Mononuclear cell (primary cell): ENCODE data around the gene LHX5. TPM values are rescaled to one million over a fixed set of nuclear protein-coding genes. Genes with fewer than 3 reads are reported as not detected.

Experiments
- H3K27me3 ChIP-seq: 2 replicates; pipeline ENCODE4 v1.6.0; 2011; ENCODE audit warnings: low read length, control low read depth; ENCODE audit not compliant: insufficient read depth
- H3K4me1 ChIP-seq: 2 replicates; pipeline ENCODE4 v1.5.1; 2011; ENCODE audit warnings: mild to moderate bottlenecking, low read length, control low read depth; ENCODE audit not compliant: insufficient read depth
- H3K4me3 ChIP-seq: 2 replicates; pipeline ENCODE4 v1.5.1; 2011; ENCODE audit warnings: mild to moderate bottlenecking, low read length, moderate library complexity
- H3K9me3 ChIP-seq: 2 replicates; pipeline ENCODE4 v1.5.1; 2011; ENCODE audit warnings: low read depth, mild to moderate bottlenecking, control low read depth, low read length
- total RNA-seq: library from RNA; depleted of rRNA; stranded (reverse); fragments of >200 nt; gene quantifications from one replicate; pipeline ENCODE4 v1.2.3, GENCODE V29; 2012

Gene LHX5
- total RNA-seq, 1 donor = not detected

- no peak overlapping the region for H3K4me3 ChIP-seq
- peaks cover 88% of the 10 kb centered on the region for H3K27me3 ChIP-seq
- H3K9me3 ChIP-seq = no peaks in the 10 kb centered on the region
- H3K4me1 ChIP-seq = no peaks in the 10 kb centered on the region
Measured at GRCh38 chr12:113472191-113473121, 785 bp upstream of the LHX5 start.

- H3K4me3 ChIP-seq = no peak overlapping the region
- peaks cover 97% of the 10 kb centered on the region for H3K27me3 ChIP-seq
- H3K4me1 ChIP-seq = peaks cover 5% of the 10 kb centered on the region
- H3K9me3 ChIP-seq = no peaks in the 10 kb centered on the region
Measured at GRCh38 chr12:113470871-113471618, 626 bp downstream of the LHX5 start.

GRCh38 chr12:113469949-113470743 lies 1.5 kb downstream of the LHX5 start:
- Histone ChIP-seq H3K4me1 (peaks cover 5% of the 10 kb centered on the region), H3K27me3 (peaks cover 98% of the 10 kb centered on the region), H3K9me3 (no peaks in the 10 kb centered on the region), H3K4me3 (no peak overlapping the region)

GRCh38 chr12:113469224-113469948 lies 2.3 kb downstream of the LHX5 start:
- peaks cover 9% of the 10 kb centered on the region for H3K4me1 ChIP-seq
- H3K4me3 ChIP-seq = no peak overlapping the region
- peaks cover 98% of the 10 kb centered on the region for H3K27me3 ChIP-seq
- no peaks in the 10 kb centered on the region for H3K9me3 ChIP-seq

GRCh38 chr12:113468365-113469223 lies 3.1 kb downstream of the LHX5 start:
- H3K9me3 ChIP-seq = no peaks in the 10 kb centered on the region
- H3K4me3 ChIP-seq = no peak overlapping the region
- peaks cover 17% of the 10 kb centered on the region for H3K4me1 ChIP-seq
- peaks cover 98% of the 10 kb centered on the region for H3K27me3 ChIP-seq

GRCh38 chr12:113467502-113468364 lies 3.9 kb downstream of the LHX5 start:
- Histone ChIP-seq H3K9me3 (no peaks in the 10 kb centered on the region), H3K4me1 (peaks cover 25% of the 10 kb centered on the region), H3K4me3 (no peak overlapping the region), H3K27me3 (peaks cover 98% of the 10 kb centered on the region)

GRCh38 chr12:113467142-113467501 lies 4.5 kb downstream of the LHX5 start:
- H3K9me3 ChIP-seq = no peaks in the 10 kb centered on the region
- peaks cover 97% of the 10 kb centered on the region for H3K27me3 ChIP-seq
- H3K4me1 ChIP-seq = peaks cover 29% of the 10 kb centered on the region
- no peak overlapping the region for H3K4me3 ChIP-seq

- H3K9me3 ChIP-seq = no peaks in the 10 kb centered on the region
Measured at GRCh38 chr12:113466454-113467141, 5.1 kb downstream of the LHX5 start.

GRCh38 chr12:113465808-113466453 lies 5.7 kb downstream of the LHX5 start:
- peaks cover 30% of the 10 kb centered on the region for H3K4me1 ChIP-seq
- H3K27me3 ChIP-seq = peaks cover 97% of the 10 kb centered on the region
- H3K4me3 ChIP-seq = no peak overlapping the region
- H3K9me3 ChIP-seq = no peaks in the 10 kb centered on the region

More at GRCh38 chr12:113466454-113467141, 5.1 kb downstream of the LHX5 start:
- no peak overlapping the region for H3K4me3 ChIP-seq
- peaks cover 99% of the 10 kb centered on the region for H3K27me3 ChIP-seq
- peaks cover 30% of the 10 kb centered on the region for H3K4me1 ChIP-seq

GRCh38 chr12:113464852-113465719 lies 6.6 kb downstream of the LHX5 start:
- H3K4me1 ChIP-seq = peaks cover 30% of the 10 kb centered on the region
- H3K27me3 ChIP-seq = peaks cover 89% of the 10 kb centered on the region
- H3K4me3 ChIP-seq = no peak overlapping the region
- H3K9me3 ChIP-seq = no peaks in the 10 kb centered on the region

GRCh38 chr12:113464452-113464775 lies 7.3 kb downstream of the LHX5 start:
- Histone ChIP-seq H3K27me3 (peaks cover 82% of the 10 kb centered on the region), H3K4me1 (peaks cover 30% of the 10 kb centered on the region), H3K9me3 (no peaks in the 10 kb centered on the region), H3K4me3 (no peak overlapping the region)
